GM23338 (cell line): ENCODE results near the gene EMCN.

Experiments used
- TF ChIP-seq, protein P1 (sequence below), 2 experiments: fragments of 200-600 bp in 1 of 2; sonication (generic) in 1 of 2; conservative IDR thresholded peaks; 2 replicates each; pipeline versions ENCODE4 v1.5.1 to v1.6.1; 2016 to 2017; ENCODE audit warnings: antibody characterized with exemption in 2 of 2, low read depth in 2 of 2, mild to moderate bottlenecking in 2 of 2, moderate library complexity in 1 of 2
- TF ChIP-seq, protein P2 (sequence below): IDR thresholded peaks from one replicate; pipeline ENCODE4 v1.6.1; 2018; ENCODE audit warnings: antibody characterized with exemption; ENCODE audit not compliant: unreplicated experiment

DNA sequence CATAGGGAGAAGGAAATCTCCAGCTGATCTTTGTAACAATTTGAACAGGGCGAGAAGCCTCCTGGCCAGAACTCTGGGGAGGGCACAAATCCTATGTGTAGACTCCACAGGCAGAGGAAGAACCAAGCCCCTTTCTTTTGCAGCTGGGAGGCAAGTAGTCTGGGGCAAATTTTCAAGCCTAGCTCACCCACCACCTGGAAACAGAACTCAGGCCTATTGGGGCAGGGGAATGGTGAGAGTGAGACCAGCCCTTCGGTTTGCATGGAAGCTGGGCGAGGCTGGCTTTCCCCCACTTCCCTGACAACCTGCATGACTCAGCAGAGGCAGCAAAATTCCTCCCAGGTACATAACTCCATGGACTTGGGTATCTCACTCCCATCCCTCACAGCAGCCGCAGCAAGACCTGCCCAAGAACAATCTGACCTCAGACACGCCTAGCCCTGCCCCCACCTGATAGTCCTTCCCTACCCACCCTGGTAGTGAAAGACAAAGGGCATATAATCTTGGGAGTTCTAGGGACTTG, 138.2 kb downstream of the EMCN start:
- TF ChIP-seq, protein P1, sequence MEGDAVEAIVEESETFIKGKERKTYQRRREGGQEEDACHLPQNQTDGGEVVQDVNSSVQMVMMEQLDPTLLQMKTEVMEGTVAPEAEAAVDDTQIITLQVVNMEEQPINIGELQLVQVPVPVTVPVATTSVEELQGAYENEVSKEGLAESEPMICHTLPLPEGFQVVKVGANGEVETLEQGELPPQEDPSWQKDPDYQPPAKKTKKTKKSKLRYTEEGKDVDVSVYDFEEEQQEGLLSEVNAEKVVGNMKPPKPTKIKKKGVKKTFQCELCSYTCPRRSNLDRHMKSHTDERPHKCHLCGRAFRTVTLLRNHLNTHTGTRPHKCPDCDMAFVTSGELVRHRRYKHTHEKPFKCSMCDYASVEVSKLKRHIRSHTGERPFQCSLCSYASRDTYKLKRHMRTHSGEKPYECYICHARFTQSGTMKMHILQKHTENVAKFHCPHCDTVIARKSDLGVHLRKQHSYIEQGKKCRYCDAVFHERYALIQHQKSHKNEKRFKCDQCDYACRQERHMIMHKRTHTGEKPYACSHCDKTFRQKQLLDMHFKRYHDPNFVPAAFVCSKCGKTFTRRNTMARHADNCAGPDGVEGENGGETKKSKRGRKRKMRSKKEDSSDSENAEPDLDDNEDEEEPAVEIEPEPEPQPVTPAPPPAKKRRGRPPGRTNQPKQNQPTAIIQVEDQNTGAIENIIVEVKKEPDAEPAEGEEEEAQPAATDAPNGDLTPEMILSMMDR (conservative IDR thresholded peaks at IDR 0.05; ENCODE audit: low read depth in 2 of 2) = no peak
- TF ChIP-seq, protein P2, sequence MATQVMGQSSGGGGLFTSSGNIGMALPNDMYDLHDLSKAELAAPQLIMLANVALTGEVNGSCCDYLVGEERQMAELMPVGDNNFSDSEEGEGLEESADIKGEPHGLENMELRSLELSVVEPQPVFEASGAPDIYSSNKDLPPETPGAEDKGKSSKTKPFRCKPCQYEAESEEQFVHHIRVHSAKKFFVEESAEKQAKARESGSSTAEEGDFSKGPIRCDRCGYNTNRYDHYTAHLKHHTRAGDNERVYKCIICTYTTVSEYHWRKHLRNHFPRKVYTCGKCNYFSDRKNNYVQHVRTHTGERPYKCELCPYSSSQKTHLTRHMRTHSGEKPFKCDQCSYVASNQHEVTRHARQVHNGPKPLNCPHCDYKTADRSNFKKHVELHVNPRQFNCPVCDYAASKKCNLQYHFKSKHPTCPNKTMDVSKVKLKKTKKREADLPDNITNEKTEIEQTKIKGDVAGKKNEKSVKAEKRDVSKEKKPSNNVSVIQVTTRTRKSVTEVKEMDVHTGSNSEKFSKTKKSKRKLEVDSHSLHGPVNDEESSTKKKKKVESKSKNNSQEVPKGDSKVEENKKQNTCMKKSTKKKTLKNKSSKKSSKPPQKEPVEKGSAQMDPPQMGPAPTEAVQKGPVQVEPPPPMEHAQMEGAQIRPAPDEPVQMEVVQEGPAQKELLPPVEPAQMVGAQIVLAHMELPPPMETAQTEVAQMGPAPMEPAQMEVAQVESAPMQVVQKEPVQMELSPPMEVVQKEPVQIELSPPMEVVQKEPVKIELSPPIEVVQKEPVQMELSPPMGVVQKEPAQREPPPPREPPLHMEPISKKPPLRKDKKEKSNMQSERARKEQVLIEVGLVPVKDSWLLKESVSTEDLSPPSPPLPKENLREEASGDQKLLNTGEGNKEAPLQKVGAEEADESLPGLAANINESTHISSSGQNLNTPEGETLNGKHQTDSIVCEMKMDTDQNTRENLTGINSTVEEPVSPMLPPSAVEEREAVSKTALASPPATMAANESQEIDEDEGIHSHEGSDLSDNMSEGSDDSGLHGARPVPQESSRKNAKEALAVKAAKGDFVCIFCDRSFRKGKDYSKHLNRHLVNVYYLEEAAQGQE = no peak
